Measurements from ENCODE around the gene DAZL. TPM values are rescaled to one million over a fixed set of nuclear protein-coding genes. Genes with fewer than 3 reads are reported as not detected.
A peak's percentile ranks its signal among the peaks of the same experiment; 100 is the strongest.

The DAZL gene
- total RNA-seq, 4 donors from 2014 or later = not detected

DNA sequence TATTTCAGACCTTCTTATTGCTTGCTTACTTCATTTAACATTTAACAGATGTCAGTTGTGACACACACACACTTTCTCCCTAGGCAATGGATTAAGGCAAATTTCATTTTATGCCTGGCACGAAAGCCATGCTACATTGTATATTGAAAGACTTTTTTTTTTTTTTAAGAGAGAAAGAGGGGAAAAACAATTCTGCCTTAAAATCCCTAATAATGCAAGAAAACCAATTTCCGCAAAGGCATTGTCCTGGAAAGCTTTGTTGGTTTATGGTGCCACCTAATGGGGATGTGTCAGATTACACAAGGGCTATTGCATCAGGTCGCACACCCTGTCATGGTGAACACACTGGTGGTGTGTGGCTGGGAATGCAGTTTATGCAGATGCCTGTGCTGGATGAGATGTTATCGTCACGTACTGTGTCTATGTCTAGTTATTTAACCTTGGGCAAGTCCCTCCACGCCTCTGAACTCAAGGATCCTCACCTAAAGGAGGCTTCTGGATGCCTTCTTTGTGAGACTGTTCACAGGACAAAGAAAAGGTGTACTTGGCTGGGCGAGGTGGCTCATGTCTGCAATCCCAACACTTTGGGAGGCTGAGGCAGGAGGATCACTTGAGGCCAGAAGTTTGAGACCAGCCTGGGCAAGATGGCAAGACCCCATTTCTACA, 54.4 kb downstream of the DAZL start:
- Histone ChIP-seq H3K36me3 (no peaks in the 10 kb centered on the region), H3K9me3 (no peaks in the 10 kb centered on the region), H3K27me3 (no peaks in the 10 kb centered on the region), H3K27ac (peak overlapping the region in 1 of 4 donors; percentile 48), H3K4me3 (peak overlapping the region in 2 of 4 donors; percentile 4 to 22), H3K4me1 (peaks cover 0 to 12% (median 6%) of the 10 kb centered on the region in 3 donors)
- intact Hi-C loops (cut with DNase I) = loop anchor here (5.0 kb wide), 1 partner anchor 264 kb away; no protein-coding TSS in a partner anchor
- TF ChIP-seq, protein P1, sequence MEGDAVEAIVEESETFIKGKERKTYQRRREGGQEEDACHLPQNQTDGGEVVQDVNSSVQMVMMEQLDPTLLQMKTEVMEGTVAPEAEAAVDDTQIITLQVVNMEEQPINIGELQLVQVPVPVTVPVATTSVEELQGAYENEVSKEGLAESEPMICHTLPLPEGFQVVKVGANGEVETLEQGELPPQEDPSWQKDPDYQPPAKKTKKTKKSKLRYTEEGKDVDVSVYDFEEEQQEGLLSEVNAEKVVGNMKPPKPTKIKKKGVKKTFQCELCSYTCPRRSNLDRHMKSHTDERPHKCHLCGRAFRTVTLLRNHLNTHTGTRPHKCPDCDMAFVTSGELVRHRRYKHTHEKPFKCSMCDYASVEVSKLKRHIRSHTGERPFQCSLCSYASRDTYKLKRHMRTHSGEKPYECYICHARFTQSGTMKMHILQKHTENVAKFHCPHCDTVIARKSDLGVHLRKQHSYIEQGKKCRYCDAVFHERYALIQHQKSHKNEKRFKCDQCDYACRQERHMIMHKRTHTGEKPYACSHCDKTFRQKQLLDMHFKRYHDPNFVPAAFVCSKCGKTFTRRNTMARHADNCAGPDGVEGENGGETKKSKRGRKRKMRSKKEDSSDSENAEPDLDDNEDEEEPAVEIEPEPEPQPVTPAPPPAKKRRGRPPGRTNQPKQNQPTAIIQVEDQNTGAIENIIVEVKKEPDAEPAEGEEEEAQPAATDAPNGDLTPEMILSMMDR (IDR thresholded peaks at IDR 0.05) = peak; percentile 75 to 91 (median 78)
- TF ChIP-seq POLR2A (IDR thresholded peaks at IDR 0.05) = no peak
- DNase-seq = peak; percentile 1
- 9 to 12% methylated on average over 7 of the region's 7 CpGs for WGBS, 2 donors

GRCh38 chr3:16550305-16550675, 54.9 kb downstream of the DAZL start:
- H3K36me3 ChIP-seq = no peaks in the 10 kb centered on the region
- WGBS, 2 donors = 8 to 12% methylated on average over 4 of the region's 4 CpGs
- H3K4me3 ChIP-seq = peak overlapping the region in 2 of 4 donors; percentile 4 to 22
- no peaks in the 10 kb centered on the region for H3K27me3 ChIP-seq
- DNase-seq = no peak
- peaks cover 0 to 12% (median 6%) of the 10 kb centered on the region in 3 donors for H3K4me1 ChIP-seq
- intact Hi-C loops (cut with DNase I) = loop anchor here (5.0 kb wide), 1 partner anchor 263 kb away; no protein-coding TSS in a partner anchor
- H3K9me3 ChIP-seq = no peaks in the 10 kb centered on the region
- no peak for TF ChIP-seq POLR2A (IDR thresholded peaks at IDR 0.05)
- TF ChIP-seq, protein P1 (IDR thresholded peaks at IDR 0.05) = no peak
- H3K27ac ChIP-seq = peak overlapping the region in 1 of 4 donors; percentile 48

DNA sequence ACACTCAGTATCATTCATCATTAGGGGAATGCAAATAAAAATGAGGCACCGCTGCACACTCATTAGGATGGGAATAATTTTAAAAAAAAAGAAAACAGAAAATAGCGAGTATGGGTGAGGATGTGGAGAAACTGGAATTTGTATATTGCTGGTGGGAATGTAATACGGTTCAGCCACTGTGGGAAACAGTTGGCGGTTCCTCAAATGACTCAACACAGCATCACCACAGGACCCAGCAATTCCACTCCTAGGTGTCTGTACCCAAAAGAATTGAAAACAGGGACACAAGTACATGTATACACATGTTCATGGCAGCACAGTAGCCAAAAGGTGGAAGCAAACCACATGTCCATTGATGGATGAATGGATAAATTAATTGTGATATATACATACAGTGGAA, 56.5 kb downstream of the DAZL start:
- TF ChIP-seq, protein P1 (IDR thresholded peaks at IDR 0.05) = no peak
- no peak for TF ChIP-seq POLR2A (IDR thresholded peaks at IDR 0.05)
- Histone ChIP-seq H3K9me3 (no peaks in the 10 kb centered on the region), H3K27ac (no peak overlapping the region), H3K36me3 (no peaks in the 10 kb centered on the region), H3K27me3 (no peaks in the 10 kb centered on the region), H3K4me1 (peaks cover 0 to 12% (median 6%) of the 10 kb centered on the region in 3 donors), H3K4me3 (no peak overlapping the region)
- WGBS, 2 donors = 42 to 55% methylated on average over 4 of the region's 4 CpGs
- no peak for DNase-seq
- intact Hi-C loops (cut with DNase I) = no loop called here

DNA sequence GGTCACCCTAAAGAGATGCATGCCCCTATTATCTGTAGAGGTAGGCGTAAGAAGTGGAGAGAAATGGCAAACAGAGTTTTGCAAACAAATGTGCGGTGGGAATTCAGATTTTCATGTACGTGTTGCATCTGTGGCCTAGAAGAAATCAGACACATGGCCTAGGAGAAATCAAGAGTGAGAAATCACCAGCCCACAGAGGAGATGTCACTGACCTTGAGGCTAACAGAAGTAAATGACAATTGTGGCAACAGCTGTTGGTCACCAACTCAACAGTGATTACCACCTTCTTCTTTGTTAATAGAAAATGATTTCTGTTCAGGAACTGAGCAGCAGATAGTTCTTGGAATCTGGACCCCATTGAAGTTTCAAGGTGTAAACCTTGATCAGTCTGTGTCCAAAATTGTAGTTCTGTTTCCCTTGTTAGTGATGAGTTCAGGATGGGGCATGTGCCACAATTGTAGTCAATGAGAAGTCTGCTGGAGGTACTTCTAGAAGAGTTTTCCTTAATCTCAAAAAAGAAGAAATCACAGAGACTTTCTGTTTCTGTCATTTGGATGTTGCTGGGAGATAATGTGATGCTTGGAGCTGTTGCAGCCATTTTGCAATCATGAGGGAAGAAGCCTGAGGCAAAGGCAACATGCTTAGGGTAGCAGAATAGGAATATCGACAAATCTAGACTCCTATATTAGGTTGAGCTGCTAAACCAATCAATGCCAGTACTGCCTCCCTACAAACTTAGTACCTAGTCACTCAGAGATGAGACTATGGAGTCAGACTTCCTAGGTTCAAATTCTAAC, 57.5 kb downstream of the DAZL start:
- H3K4me1 ChIP-seq = peaks cover 0 to 12% (median 6%) of the 10 kb centered on the region in 3 donors
- H3K27me3 ChIP-seq = no peaks in the 10 kb centered on the region
- DNase-seq = no peak
- H3K36me3 ChIP-seq = no peaks in the 10 kb centered on the region
- no peak overlapping the region for H3K27ac ChIP-seq
- H3K9me3 ChIP-seq = no peaks in the 10 kb centered on the region
- intact Hi-C loops (cut with DNase I) = no loop called here
- WGBS, 2 donors = 91 to 96% methylated on average over 4 of the region's 4 CpGs
- TF ChIP-seq, protein P1 (IDR thresholded peaks at IDR 0.05) = no peak
- TF ChIP-seq POLR2A (IDR thresholded peaks at IDR 0.05) = no peak
- H3K4me3 ChIP-seq = no peak overlapping the region
